Panc1 (cell line): ENCODE measurements around the gene NIPA2. TPM values are rescaled to one million over a fixed set of nuclear protein-coding genes. Genes with fewer than 3 reads are reported as not detected.

ENCODE experiments used
- ATAC-seq: fragments of 200-7000 bp; cut with Tn5 transposase; 2 replicates; pipeline ENCODE4 v1.9.1; 2020; ENCODE audit warnings: mild to moderate bottlenecking, moderate library complexity
- BruUV-seq: library from RNA; stranded (reverse); fragments of 400-500 nt; replicated peaks from 2 replicates; lab custom pipeline; 2021; lab: Mats Ljungman, UMichigan
- CTCF ChIA-PET: fragments of 300-600 bp; sonication (Branson Sonifier 250); formaldehyde crosslinking; loops from one replicate; lab custom pipeline; 2022; ENCODE audit warnings: antibody characterized with exemption; lab: Charles Lee
- POLR2A ChIA-PET: fragments of 300-600 bp; sonication (Branson Sonifier 250); formaldehyde crosslinking; loops from one replicate; lab custom pipeline; 2022; ENCODE audit warnings: antibody characterized with exemption; lab: Charles Lee
- DNase-seq: peaks from one replicate; pipeline ENCODE4 v3.0.0-alpha.2; 2010; ENCODE audit warnings: low read depth, low spot score
- H3K27ac ChIP-seq: 2 replicates; pipeline ENCODE4 v1.5.1; 2011; ENCODE audit warnings: mild to moderate bottlenecking, low read length, inconsistent platforms
- H3K27me3 ChIP-seq: fragments of 200-500 bp; sonication (Bioruptor generic); 2 replicates; pipeline ENCODE4 v1.6.0; 2014; ENCODE audit warnings: low read length, inconsistent platforms; ENCODE audit not compliant: control insufficient read depth, insufficient read depth
- H3K36me3 ChIP-seq: fragments of 200-500 bp; sonication (Bioruptor generic); 2 replicates; pipeline ENCODE4 v1.5.1; 2014; ENCODE audit warnings: inconsistent platforms, mild to moderate bottlenecking, low read length, moderate library complexity; ENCODE audit not compliant: control insufficient read depth, insufficient read depth
- H3K4me1 ChIP-seq: 2 replicates; pipeline ENCODE4 v1.5.1; 2011; ENCODE audit warnings: inconsistent platforms, mild to moderate bottlenecking, low read length, moderate library complexity; ENCODE audit not compliant: control insufficient read depth, insufficient read depth
- H3K4me3 ChIP-seq, 2 experiments: 2 replicates each; pipeline ENCODE4 v1.5.1; 2011 to 2012; ENCODE audit warnings: low read depth in 2 of 2, low read length in 2 of 2, mild to moderate bottlenecking in 2 of 2, inconsistent platforms in 1 of 2, moderate library complexity in 1 of 2
- H3K9me3 ChIP-seq: fragments of 200-500 bp; sonication (Bioruptor generic); 2 replicates; pipeline ENCODE4 v1.5.1; 2014; ENCODE audit warnings: low read depth, mild to moderate bottlenecking, inconsistent platforms, low read length, moderate library complexity; ENCODE audit not compliant: control insufficient read depth, insufficient read depth
- POLR2AphosphoS5 ChIP-seq: IDR thresholded peaks from 2 replicates; pipeline ENCODE4 v1.6.1; 2012; ENCODE audit warnings: mild to moderate bottlenecking, low read depth, low read length, moderate library complexity
- REST ChIP-seq, 2 experiments: IDR thresholded peaks; 2 replicates each; pipeline ENCODE4 v1.6.1; 2011 to 2012; ENCODE audit warnings: low read depth in 2 of 2, control low read depth in 1 of 2, low read length in 1 of 2, mild to moderate bottlenecking in 1 of 2, moderate library complexity in 1 of 2; ENCODE audit not compliant: insufficient read depth in 1 of 2
- SIN3A ChIP-seq: IDR thresholded peaks from 2 replicates; pipeline ENCODE4 v1.6.1; 2012; ENCODE audit warnings: low read depth, mild to moderate bottlenecking, low read length, moderate library complexity, borderline replicate concordance; ENCODE audit not compliant: insufficient read depth
- TCF7L2 ChIP-seq: IDR thresholded peaks from 2 replicates; pipeline ENCODE4 v1.6.1; 2011; ENCODE audit warnings: mild to moderate bottlenecking, low read depth, low read length, inconsistent platforms
- in situ Hi-C: cut with HindIII; loops from 2 replicates; pipeline ENCODE4 v1.10.0; 2016; ENCODE audit warnings: low sequenced_read_pairs, low pct_unique_long_range_greater_than_20kb
- intact Hi-C: fragments of 100-400 bp; cut with micrococcal nuclease; formaldehyde crosslinking; loops from one replicate; pipeline ENCODE4 v1.10.0; 2022; ENCODE audit not compliant: unreplicated experiment
- total RNA-seq: library from RNA; stranded (reverse); gene quantifications from one replicate; pipeline ENCODE4 v1.2.1, GENCODE V29; 2021; ENCODE audit not compliant: unreplicated experiment
- TF ChIP-seq, protein P1 (sequence below): fragments of 450-650 bp; IDR thresholded peaks from 2 replicates; pipeline ENCODE4 v1.5.1; 2017; ENCODE audit warnings: mild to moderate bottlenecking

NIPA2 gene
- total RNA-seq, 1 experiment from 2014 or later = 94.8 TPM

DNA sequence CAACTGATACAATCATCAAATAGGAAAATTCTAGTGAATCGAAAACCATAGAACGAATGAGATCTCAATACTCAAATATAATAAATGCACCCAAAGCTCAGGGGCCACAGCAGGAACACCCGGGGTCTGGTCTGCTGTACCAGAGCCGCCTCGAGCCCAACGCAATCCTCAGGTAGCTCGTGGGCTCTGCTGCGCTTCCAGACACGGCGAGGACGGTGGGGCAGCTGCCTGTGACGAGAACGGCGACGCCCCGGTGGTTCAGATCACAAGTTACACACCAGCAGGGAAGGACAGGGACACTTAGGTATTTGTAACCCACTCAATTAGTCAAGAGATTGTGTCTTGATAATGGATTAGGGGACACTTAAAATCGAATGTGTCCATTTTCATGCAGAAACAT lies 54.6 kb downstream of the NIPA2 start:
- ChIA-PET CTCF (no interaction called here), POLR2A (no interaction called here)
- in situ Hi-C loops (no loop called here), intact Hi-C loops (no loop called here)
- H3K27me3 ChIP-seq = no peaks in the 10 kb centered on the region
- no peaks in the 10 kb centered on the region; the same call in 1 of the 2 replicates for H3K36me3 ChIP-seq
- ATAC-seq = no peak
- H3K4me1 ChIP-seq = peaks cover 8% of the 10 kb centered on the region
- no TSS peak for BruUV-seq
- H3K9me3 ChIP-seq = no peaks in the 10 kb centered on the region
- no peak for TF ChIP-seq POLR2AphosphoS5
- no peak for TF ChIP-seq TCF7L2
- no peak for TF ChIP-seq REST (IDR thresholded peaks at IDR 0.05; ENCODE audit: insufficient read depth in 1 of 2, low read depth in 2 of 2, low read length in 1 of 2)
- no peak for TF ChIP-seq SIN3A
- TF ChIP-seq, protein P1, sequence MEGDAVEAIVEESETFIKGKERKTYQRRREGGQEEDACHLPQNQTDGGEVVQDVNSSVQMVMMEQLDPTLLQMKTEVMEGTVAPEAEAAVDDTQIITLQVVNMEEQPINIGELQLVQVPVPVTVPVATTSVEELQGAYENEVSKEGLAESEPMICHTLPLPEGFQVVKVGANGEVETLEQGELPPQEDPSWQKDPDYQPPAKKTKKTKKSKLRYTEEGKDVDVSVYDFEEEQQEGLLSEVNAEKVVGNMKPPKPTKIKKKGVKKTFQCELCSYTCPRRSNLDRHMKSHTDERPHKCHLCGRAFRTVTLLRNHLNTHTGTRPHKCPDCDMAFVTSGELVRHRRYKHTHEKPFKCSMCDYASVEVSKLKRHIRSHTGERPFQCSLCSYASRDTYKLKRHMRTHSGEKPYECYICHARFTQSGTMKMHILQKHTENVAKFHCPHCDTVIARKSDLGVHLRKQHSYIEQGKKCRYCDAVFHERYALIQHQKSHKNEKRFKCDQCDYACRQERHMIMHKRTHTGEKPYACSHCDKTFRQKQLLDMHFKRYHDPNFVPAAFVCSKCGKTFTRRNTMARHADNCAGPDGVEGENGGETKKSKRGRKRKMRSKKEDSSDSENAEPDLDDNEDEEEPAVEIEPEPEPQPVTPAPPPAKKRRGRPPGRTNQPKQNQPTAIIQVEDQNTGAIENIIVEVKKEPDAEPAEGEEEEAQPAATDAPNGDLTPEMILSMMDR = no peak
- H3K4me3 ChIP-seq = no peak overlapping the region
- no peak overlapping the region for H3K27ac ChIP-seq
- DNase-seq = no peak

DNA sequence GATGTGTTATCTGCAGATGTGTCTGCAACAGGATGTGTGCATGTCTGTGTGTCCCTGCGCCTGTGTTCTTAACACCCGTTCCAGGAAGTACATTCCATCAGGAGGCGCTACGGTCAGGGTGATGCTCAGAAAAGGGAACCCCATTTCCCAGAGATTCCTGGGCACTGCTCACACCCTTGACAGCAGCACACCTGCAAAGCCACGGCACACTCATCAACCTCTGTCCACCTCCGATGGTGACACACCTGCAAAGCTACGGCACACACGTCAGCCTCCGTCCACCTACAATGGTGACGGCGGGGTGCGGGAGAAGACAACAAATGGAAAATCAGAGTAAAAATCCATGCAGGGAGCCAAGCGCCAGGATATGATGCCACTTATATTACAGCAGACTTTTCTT lies 55.4 kb downstream of the NIPA2 start:
- Histone ChIP-seq H3K4me1 (peaks cover 8% of the 10 kb centered on the region), H3K4me3 (no peak overlapping the region), H3K36me3 (no peaks in the 10 kb centered on the region; the same call in 1 of the 2 replicates), H3K27ac (no peak overlapping the region), H3K9me3 (no peaks in the 10 kb centered on the region), H3K27me3 (no peaks in the 10 kb centered on the region)
- no TSS peak for BruUV-seq
- TF ChIP-seq, protein P1 = no peak
- TF ChIP-seq TCF7L2 (no peak), SIN3A (no peak), POLR2AphosphoS5 (no peak), REST (IDR thresholded peaks at IDR 0.05; ENCODE audit: insufficient read depth in 1 of 2, low read depth in 2 of 2, low read length in 1 of 2) (no peak)
- ATAC-seq = no peak
- CTCF ChIA-PET = no interaction called here
- no peak for DNase-seq
- POLR2A ChIA-PET = no interaction called here
- intact Hi-C loops (no loop called here), in situ Hi-C loops (no loop called here)
